Measurements from ENCODE around the gene VEPH1. TPM values are rescaled to one million over a fixed set of nuclear protein-coding genes. Genes with fewer than 3 reads are reported as not detected.

Gene VEPH1
- polyA plus RNA-seq, 12 donors = 0.46 to 3.8 (median 0.94) TPM; not detected in 2

- no peak for DNase-seq
Measured at GRCh38 chr3:157390713-157391515, 112.3 kb downstream of the VEPH1 start.

- no peak for DNase-seq
Measured at GRCh38 chr3:157388976-157389375, 114.2 kb downstream of the VEPH1 start.

GRCh38 chr3:157387708-157388435 is 115.3 kb downstream of the VEPH1 start:
- no peak for DNase-seq

GRCh38 chr3:157384491-157384890 is 118.7 kb downstream of the VEPH1 start:
- DNase-seq = no peak

- DNase-seq = no peak
Measured at GRCh38 chr3:157384031-157384430, 119.2 kb downstream of the VEPH1 start.

- no peak for DNase-seq
Measured at GRCh38 chr3:157381606-157382005, 121.6 kb downstream of the VEPH1 start.

GRCh38 chr3:157379525-157380140 is 123.6 kb downstream of the VEPH1 start:
- DNase-seq = no peak

- DNase-seq = no peak
Measured at GRCh38 chr3:157376603-157377300, 126.5 kb downstream of the VEPH1 start.

- no peak for DNase-seq
Measured at GRCh38 chr3:157375342-157375986, 127.8 kb downstream of the VEPH1 start.

GRCh38 chr3:157374933-157375332 is 128.3 kb downstream of the VEPH1 start:
- DNase-seq = no peak

GRCh38 chr3:157373783-157374182 is 129.4 kb downstream of the VEPH1 start:
- DNase-seq = no peak

- DNase-seq = no peak
Measured at GRCh38 chr3:157370867-157371266, 132.3 kb downstream of the VEPH1 start.

- DNase-seq = peak; percentile 42
Measured at GRCh38 chr3:157369727-157370421, 133.3 kb downstream of the VEPH1 start.

- DNase-seq = no peak
Measured at GRCh38 chr3:157368171-157368570, 135.0 kb downstream of the VEPH1 start.

GRCh38 chr3:157363393-157363792 is 139.8 kb downstream of the VEPH1 start:
- no peak for DNase-seq

- no peak for DNase-seq
Measured at GRCh38 chr3:157362348-157362747, 140.9 kb downstream of the VEPH1 start.

GRCh38 chr3:157360044-157360443 is 143.2 kb downstream of the VEPH1 start:
- DNase-seq = no peak

- DNase-seq = no peak
Measured at GRCh38 chr3:157356541-157356940, 146.7 kb downstream of the VEPH1 start.

GRCh38 chr3:157355276-157355675 is 147.9 kb downstream of the VEPH1 start:
- DNase-seq = no peak

GRCh38 chr3:157354722-157355121 is 148.5 kb downstream of the VEPH1 start:
- DNase-seq = no peak

- no peak for DNase-seq
Measured at GRCh38 chr3:157354254-157354653, 149.0 kb downstream of the VEPH1 start.
